GM21360 (cell line): Measurements from ENCODE around the gene SENP1.
A peak's percentile ranks its signal among the peaks of the same experiment; 100 is the strongest.
"Not testable (repeated sequence)": the region's sequence is repeated elsewhere in the genome, so short reads cannot be mapped to it uniquely, and the experiment has no call there.

Experiments used
- ATAC-seq: cut with Tn5 transposase; IDR thresholded peaks from one replicate; pipeline ENCODE4 v1.9.1; 2021; ENCODE audit warnings: mild to moderate bottlenecking, moderate library complexity; ENCODE audit not compliant: unreplicated experiment

Gene SENP1

DNA sequence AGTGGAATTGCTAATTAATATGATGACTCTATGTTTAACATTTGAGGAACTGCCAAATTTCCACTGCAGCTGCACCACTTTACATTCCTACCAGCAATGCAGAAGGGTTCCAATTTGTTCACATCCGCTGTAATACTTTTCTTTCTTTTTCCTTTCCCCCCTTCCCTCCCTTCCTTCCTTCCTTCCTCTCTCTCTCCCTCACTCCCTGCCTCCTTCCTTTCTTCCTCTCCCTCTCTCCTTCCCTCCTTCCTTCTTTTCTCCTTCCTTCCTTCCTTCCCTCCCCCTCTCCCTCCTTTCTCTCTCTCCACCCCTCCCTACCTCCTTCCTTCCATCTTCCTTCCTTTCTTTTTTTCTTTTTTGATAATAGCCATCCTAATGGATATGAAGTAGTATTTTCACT is 10.1 kb upstream of the SENP1 start:
- no peak for ATAC-seq

DNA sequence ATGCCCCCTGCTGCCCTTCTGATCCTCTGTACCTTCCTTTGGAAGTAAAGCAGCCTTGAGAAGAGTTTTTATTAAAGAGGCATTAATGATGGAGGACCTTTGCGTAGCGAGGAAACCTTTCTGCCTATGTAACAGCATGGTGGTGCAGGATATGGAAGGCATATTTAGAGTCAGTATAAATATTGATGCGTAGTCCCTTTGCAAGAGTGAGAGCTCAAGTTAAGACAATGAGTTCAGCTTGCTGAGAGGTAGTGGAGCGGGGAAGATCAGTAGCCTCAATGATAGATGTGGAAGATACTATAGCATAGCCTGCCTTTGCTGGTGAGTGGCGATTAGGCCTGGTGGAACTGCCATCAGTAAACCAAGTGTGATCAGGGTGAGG is 5.4 kb upstream of the SENP1 start:
- not testable (repeated sequence) for ATAC-seq

DNA sequence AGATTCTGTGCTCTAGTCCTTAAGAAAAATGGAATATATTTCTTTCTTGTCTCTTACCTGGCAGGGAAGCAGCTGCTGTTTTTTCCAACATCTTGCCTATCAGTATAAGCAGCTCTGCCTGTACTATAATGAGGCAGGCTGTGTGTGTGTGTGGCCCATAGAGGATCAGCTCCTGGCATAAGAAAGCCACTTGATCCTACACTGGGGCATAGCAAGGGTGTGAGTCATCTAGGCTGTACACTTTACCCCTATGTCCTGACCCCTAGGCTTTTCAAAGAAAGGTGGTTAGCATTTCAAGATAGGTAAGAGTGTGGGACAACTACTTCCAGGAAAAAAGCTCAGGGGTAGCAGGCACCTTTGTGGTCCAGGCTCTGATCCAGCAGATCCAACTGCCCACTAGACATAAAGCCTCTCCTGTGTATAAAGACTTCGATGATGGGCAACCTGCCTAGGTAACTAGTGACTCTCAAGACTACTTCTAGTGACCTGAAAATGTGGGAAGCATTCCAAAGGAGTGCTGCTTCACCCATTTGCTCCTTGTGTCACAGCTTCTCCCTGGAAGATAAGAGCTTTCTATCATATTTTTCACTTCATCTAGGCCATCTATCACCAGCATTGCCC is 4.9 kb upstream of the SENP1 start:
- ATAC-seq = no peak

DNA sequence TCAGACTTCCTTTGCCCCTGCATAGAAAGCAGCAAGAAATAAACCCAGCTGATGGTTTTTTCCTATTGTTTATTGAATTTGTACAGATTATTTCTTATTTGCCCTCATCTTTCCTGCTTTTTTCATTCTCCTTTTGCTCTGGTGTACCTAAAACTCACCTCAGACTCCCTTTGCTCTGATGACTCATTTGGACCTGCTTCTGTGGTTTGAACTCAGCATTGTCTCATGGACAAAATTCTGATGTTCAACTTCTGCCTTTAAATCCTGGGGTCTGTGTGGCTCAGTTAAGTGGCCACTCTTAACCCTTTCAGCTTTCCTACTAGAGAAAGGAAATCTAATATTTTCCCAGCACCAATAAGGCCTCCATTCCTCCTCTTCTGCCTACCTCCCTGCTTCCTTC is 3.5 kb upstream of the SENP1 start:
- no peak for ATAC-seq

DNA sequence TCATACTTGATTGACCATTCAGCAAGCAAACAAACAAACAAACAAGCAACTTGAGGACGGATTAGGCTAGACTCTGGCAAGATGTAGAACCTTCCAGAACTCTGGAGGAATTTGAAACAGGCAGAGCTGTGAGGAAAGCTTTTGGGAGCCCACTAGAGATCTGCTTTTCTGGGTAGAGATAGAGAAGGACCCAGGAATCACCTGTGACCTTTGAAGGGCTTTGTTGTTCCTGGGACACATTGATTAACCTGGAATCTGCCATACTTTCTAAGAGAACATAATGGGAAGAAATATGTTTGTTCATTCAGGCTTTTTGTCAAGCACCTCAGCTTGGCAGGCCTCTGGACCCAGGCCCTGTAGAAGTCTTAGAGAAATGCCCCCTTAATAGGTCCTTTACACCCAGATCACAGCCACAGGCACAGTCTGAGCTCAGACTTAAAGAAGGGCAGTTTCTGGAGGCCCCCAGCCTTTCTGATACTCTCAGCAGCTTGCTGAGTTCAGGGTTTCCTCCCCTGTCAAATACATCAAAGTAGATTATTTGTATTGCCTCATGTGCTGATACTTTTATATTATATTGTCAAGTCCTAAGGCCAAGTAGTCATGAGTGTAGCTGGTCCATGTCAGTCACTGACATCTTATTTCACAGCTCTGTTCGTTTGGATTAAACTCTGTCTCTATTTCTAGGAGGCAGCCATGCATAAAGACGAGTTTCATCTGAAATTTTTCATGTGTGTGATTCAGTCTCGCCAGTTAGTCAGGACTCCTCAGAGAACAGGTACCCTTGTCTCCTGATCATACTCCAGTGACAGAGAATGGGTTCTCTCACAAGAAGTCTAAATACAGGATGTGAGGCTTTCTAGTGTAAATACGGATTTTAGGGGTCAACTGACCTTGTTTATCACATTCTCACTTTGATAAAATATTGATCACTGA is 1.1 kb upstream of the SENP1 start:
- ATAC-seq = no peak

DNA sequence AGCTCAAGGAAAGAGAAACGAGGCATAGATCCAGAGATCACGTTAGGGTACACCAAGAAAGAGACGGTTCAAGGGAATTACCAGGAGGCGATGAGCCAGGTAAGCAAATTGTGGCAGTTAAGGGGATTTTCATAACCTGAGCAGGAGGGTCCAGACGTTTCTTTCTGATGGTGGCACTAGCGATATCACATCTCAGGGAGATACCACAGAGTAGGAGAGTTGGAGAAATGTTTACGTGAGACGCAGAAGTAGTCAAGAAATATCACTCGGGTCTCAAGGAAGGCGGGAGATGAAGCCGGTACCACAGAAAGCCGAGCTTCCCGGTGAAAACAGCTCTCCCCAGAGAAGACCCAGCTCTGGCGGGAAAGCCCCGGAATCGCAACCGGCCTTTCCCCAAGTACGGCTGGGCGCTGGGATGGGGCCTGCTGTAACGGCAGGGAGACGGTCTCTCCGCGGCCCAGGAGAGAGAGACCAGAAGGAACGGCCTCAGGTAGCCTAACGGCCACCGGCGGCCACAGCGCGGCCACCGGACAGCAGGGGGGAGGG is 485 bp downstream of the SENP1 start:
- peak; percentile 30 for ATAC-seq

DNA sequence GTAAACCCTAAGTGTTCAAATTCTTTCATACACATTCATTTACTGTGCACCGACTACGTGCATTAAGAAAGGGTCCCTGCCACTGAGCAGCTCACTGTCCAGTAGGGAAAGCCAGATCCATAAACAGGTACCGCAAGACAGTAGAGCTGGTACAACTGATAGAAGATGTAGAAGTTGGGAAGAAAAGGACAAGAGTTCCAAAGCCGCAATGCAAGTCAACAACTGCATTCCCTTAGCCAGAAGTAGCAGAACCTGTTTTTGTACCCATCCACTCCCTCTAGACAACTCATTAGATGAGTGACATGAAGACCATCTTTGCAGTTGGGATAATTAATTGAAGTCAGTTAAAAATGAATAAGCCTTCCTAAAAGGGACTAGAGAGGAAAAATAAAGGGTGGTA is 1.3 kb downstream of the SENP1 start:
- no peak for ATAC-seq

DNA sequence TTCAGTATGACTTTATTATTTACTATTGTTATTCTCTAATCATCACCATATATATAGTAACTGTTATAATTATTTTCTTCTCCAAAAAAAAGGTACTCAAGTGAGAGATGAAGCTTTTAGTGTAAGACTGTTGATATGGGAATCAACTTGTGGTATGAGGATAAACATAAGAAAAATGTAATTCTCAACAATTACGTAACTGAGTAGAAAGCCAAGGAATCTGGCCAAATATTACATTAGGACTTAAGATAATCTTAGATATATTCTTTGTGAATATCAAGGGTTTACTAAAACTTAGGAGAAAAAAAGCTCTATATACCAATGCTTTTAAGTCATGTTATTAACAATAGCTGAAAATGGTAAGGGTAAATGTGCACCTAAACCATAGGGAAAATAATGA is 13.3 kb downstream of the SENP1 start:
- no peak for ATAC-seq

DNA sequence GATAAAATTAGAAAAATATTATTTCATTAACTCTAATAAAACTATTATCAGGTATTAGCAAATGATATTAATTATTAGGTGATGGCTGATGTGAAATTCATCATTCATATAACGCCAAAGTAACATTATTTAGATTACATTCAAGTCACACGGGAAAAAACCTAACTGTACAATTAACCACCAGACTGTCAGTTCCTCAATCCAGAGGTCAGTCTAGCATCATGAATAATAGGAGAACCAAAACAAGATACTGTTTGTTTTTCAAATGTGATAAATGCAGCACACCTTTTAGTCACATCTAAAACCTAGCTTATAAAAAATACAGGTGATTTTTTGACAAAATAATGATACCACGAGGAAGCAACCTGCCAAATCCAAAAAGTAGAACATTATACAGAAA is 19.6 kb downstream of the SENP1 start:
- no peak for ATAC-seq

DNA sequence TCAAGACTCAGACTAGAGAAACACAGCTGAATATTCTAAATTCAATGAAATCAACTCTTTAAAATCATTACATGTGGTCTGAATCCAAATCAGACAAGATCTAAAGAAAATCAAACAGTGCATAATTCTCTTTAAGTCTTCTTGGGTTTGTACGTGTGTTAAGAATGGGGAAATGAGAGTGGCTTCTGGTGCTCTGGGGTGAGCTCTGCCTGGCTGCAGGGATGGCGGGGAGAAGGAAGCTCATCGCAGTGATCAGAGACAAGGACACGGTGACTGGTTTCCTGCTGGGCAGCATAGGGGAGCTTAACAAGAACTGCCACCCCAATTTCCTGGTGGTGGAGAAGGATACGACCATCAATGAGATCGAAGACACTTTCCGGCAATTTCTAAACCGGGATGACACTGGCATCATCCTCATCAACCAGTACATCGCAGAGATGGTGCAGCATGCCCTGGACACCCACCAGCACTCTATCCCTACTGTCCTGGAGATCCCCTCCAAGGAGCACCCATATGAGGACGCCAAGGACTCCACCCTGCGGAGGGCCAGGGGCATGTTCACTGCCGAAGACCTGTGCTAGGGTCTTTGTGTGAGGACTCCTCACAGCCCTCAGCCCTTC is 20.9 kb downstream of the SENP1 start:
- no peak for ATAC-seq

DNA sequence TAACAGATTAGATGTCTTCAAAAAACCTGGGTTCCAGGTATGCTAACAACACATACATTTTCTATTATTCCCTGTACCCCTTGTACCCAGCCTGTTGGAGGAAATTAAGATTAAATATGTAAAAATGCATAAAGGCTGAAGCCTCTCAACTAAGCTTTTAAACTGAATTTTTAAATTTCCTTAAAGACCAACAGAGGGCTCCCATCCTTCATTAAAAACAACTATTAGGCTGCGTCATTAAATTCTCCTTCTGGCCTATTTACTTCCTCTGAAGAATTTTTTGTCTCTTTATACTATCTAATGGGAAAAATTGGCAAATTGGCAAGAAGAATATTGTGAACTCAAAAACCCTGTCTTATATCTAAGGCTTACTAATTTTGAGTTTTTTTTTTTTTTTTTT is 21.8 kb downstream of the SENP1 start:
- ATAC-seq = no peak

DNA sequence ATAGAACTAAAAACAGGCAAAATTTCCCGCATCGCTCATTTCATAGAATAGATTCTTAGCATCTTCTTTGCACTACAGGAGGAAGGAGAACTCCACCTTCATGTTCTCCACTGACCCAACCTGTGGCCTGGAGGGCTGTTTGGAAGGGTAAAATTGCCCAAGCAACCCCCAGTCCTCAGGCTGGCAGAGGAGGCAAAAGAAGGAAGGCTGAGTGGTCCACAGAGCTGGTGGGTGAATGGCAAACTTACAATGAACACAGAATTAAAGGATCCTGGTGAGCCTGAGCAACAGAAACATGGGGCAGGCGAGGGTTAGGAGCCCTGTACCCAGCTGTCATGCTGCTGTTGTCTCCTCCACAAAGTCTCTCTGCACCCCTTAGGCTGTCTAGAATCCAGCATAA is 25.1 kb downstream of the SENP1 start:
- ATAC-seq = no peak

DNA sequence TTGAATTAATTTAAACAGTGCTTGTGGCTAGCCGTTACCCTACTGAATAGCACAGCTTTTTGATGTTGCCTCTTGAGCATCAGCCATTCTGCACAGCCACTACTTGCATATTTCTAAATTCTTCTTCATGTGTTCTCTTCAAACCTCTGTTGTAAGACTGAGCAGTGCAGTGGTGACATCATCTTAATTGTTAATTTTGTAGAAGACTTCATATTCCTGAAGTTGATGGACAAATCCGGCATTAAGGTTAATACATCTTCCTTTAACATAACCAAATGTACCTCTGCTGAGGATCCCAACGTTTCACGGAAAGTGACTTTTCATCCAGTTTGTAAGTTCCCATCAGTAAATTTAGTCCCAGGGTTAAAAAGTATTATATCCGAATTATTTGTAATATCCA is 25.6 kb downstream of the SENP1 start:
- no peak for ATAC-seq

DNA sequence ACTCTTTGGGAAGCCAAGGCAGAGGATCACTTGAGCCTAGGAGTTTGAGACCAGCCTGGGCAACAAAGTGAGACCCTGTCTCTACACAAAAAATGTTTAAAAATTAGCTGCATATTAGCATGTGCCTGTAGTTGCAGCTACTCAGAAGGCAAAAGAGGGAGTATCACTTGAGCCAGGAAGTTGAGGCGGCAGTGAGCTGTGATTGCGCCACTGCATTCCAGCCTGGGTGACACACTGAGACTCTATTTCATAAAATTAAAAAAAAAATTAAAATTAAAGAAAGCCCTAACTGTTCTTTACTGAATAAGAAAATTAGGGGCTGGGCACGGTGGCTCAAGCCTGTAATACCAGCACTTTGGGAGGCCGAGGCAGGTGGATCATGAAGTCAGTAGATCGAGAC is 27.0 kb downstream of the SENP1 start:
- ATAC-seq = no peak

DNA sequence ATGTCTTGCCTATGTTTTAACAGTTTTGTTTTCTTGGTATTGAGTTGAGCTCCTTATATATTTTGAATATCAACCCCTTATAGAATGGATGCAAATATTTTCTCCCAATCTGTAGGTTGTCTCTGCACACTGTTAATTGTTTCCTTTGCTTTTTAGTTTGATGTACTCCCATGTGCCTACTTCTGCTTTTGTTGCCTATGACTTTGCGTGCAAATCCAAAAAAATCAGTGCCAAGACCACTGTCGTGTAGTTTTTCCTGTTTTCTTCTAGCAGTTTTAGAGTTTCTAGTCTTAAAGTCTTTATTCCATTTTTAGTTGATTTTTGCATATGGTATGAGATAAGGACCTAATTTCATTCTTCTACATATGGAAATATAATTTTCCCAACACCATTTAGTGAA is 28.8 kb downstream of the SENP1 start:
- no peak for ATAC-seq

DNA sequence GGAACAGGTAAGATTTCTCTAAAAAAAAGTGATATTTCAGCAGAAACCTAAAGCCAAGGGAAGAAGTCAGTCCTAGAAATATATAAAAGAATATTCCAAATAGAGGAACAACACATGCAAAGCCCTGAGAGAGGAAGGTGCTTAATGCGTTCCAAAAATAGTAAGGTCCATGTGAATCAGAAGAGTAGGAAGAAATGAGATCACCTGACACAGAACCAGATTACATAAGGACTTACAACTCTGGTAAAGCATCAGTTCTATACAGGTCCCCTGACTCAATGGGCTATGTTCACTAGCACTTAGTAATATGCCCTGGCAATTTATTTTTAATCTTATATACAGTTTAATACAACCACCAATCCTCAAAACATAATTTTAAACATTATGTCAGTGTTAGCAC is 30.0 kb downstream of the SENP1 start:
- ATAC-seq = no peak

DNA sequence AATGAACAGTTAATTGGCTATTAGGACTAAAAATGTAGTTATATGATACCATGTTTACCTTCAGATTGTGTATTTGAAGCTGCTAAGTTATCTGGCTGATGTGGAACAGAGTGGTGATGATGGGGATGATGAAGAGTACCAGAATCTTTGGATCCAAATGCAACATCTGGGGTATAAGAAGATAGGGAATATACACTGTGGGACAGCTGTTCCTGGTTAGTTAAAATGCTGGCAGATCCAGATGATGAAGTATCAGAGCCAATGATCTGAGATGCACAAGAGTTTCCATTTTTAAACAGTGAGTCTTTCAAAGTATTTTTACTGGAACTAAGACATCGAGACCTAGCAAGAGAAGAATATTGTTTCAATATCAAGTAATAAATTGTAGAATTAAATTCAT is 31.6 kb downstream of the SENP1 start:
- ATAC-seq = no peak

DNA sequence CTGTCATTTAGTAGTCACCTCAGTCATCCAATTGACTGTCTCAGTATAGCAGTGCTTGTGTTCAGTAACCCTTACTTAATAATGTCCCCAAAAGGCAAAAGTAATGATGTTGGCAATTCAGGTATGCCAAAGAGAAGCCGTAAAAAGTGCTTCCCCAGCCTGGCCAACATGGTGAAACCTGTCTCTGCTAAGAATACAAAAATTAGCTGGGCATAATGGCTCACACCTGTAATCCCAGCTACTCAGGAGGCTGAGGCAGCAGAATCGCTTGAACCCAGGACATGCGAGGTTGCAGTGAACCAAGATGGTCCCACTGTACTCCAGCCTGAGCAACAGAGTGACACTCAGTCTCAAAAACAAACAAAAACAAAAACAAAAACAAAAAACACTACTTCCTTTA is 33.6 kb downstream of the SENP1 start:
- no peak for ATAC-seq

DNA sequence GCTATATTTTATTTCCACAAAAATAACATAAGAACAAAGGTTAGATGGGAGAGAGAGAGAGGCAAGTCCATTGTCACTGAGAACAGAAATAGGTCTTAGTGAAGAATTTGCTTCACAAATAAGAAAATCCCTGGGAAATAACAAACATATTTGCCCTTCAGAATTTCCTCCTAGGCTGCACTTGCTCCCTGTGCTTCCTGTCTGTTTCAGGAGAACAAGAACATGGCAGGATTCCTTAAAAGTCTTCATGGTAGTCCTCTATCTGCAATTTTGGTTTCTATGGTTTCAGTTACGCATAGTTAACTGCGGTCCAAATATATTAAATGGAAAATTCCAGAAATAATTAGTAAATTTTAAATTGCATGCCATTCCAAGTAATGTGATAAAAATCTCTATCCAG is 34.1 kb downstream of the SENP1 start:
- no peak for ATAC-seq

DNA sequence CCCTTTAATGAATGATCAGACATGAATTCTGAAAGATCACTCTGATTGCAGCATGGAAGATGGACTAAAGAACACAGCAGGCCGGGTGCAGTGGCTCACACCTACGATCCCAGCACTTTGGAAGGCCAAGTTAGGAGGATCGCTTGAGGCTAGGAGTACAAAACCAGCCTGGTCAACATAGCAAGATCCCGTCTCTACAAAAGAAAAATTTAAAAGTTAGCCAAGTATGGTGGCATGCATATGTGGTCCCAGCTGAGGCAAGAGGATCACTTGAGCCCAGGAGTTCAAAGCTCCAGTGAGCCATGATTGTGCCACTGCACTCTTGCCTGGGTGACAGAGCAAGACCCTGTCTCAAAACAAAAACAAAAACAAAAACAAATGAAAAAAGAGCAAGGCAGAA is 35.1 kb downstream of the SENP1 start:
- ATAC-seq = no peak

DNA sequence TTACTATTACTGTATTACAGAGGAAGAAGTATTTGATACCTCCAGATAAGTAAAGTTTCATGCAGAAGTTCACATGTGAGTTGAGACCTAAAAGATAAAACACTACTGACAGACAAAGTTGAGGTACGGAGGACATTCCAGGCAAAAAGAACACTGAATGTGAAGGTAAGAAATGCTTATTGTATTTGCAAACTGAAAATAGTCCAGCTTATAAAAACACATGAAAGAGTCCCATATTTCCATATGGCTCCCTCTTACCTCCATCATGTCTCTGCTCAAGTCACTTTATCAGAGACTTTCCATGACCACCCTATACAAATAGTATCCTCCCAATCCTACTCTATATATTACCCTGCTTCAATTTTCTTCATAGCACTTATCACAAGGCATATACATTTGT is 35.8 kb downstream of the SENP1 start:
- no peak for ATAC-seq

DNA sequence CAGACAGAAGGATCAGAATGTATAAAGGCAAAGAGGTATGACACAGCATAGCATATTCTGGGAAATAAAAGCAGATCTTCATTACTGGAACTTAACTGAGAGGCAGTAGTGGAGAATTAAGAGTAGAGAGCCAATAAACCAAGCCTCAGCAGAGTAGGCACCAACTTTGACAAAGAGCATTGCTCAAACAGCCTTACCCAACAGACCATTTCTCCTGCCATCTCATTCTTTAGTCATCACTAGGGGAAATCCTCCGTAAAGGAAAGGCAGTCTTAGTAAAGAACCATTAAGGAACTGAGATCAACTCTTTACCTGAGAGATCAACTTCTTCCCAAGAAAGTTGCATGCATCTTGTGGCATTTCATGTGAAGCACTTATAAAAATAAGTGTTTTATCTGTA is 36.6 kb downstream of the SENP1 start:
- no peak for ATAC-seq
